Activated T-helper 1 cell treated with anti-CD3 and anti-CD28 coated beads, Interleukin-12 subunit alpha, Interleukin-12 subunit beta, Interleukin-2, Interleukin-4 antibody, amounts not matched to agents 30 ng/mL and 10 ng/mL and 1 ng/mL, durations not matched to agents 14 hours and 24 hours and 36 hours (primary cell): ENCODE measurements around the gene MRPL9. TPM values are rescaled to one million over a fixed set of nuclear protein-coding genes. Genes with fewer than 3 reads are reported as not detected.
A peak's percentile ranks its signal among the peaks of the same experiment; 100 is the strongest.
"Not testable (repeated sequence)": the region's sequence is repeated elsewhere in the genome, so short reads cannot be mapped to it uniquely, and the experiment has no call there.

Source experiments
- DNase-seq: peaks from one replicate; pipeline ENCODE4 v3.0.0; 2021; ENCODE audit warnings: low spot score
- H3K27ac Mint-ChIP-seq: one replicate; pipeline ENCODE4 v1.8.0; 2021; ENCODE audit warnings: mild to moderate bottlenecking, mixed read lengths
- H3K27me3 Mint-ChIP-seq: one replicate; pipeline ENCODE4 v1.8.0; 2022; ENCODE audit warnings: mild to moderate bottlenecking, moderate library complexity, mixed read lengths; ENCODE audit not compliant: insufficient read depth
- H3K36me3 Mint-ChIP-seq: one replicate; pipeline ENCODE4 v1.8.0; 2021; ENCODE audit warnings: low read depth, mixed read lengths
- H3K4me1 Mint-ChIP-seq: one replicate; pipeline ENCODE4 v1.8.0; 2021; ENCODE audit warnings: low read depth, mixed read lengths
- H3K4me3 Mint-ChIP-seq: one replicate; pipeline ENCODE4 v1.8.0; 2021; ENCODE audit warnings: mild to moderate bottlenecking, moderate library complexity, mixed read lengths
- H3K9me3 Mint-ChIP-seq: one replicate; pipeline ENCODE4 v1.8.0; 2021; ENCODE audit warnings: mixed read lengths
- intact Hi-C: fragments of 100-400 bp; cut with micrococcal nuclease; formaldehyde crosslinking; loops from one replicate; pipeline ENCODE4 v1.15.1; 2024
- total RNA-seq: library from RNA; stranded (reverse); gene quantifications from 2 replicates; pipeline ENCODE4 v1.2.3, GENCODE V29; 2022

Gene MRPL9
- total RNA-seq, 1 donor from 2014 or later: 141 TPM

- Mint-ChIP-seq H3K9me3 (no peaks in the 10 kb centered on the region), H3K36me3 (peaks cover 30% of the 10 kb centered on the region), H3K27ac (no peak overlapping the region), H3K4me3 (no peak overlapping the region), H3K4me1 (no peaks in the 10 kb centered on the region), H3K27me3 (no peaks in the 10 kb centered on the region)
- intact Hi-C loops: no loop called here
- no peak for DNase-seq
Measured at GRCh38 chr1:151777317-151777716, 14.0 kb upstream of the MRPL9 start.

- Mint-ChIP-seq H3K9me3 (no peaks in the 10 kb centered on the region), H3K4me1 (no peaks in the 10 kb centered on the region), H3K36me3 (peaks cover 30% of the 10 kb centered on the region), H3K27me3 (no peaks in the 10 kb centered on the region), H3K4me3 (no peak overlapping the region), H3K27ac (no peak overlapping the region)
- no peak for DNase-seq
- intact Hi-C loops: no loop called here
Measured at GRCh38 chr1:151776665-151777062, 13.4 kb upstream of the MRPL9 start.

DNA sequence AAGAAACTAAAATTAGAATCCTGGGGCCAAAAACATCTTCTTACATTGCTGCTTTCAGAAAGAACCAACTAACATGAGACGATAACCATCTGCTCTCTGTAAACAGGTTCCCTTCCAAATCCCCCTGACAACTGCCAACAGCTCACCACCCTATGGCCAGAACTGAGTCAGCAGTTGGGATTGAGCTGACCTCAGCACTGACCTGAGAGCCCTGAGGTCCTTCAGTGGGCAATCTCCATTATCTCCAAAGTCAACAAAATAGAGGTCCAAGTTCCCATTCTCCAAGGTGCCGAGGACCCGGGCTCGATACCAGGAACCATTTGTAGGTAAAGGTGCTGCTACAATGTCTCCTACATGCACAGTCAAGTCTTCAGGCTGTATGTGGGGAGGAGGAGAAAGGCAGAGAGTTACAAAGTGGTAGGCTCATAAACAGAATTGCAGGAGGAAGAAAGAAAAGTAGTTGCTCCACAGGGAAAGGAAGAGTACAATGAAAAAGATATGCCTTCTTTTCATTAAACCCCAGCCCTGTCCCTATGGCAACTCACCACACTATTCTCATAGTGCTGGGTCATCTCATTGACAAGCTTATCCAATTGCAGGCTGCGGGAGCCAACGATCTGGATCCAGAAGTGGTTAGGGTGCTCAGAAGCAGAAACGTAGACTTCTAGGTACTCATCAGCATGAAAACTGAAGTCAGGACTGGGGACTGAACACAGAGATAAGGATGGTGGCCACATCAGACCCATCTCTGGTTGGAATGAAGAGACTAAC, 12.8 kb upstream of the MRPL9 start:
- DNase-seq: no peak
- Mint-ChIP-seq H3K9me3 (no peaks in the 10 kb centered on the region), H3K4me1 (no peaks in the 10 kb centered on the region), H3K36me3 (peaks cover 26% of the 10 kb centered on the region), H3K4me3 (no peak overlapping the region), H3K27me3 (no peaks in the 10 kb centered on the region), H3K27ac (no peak overlapping the region)
- intact Hi-C loops: no loop called here

DNA sequence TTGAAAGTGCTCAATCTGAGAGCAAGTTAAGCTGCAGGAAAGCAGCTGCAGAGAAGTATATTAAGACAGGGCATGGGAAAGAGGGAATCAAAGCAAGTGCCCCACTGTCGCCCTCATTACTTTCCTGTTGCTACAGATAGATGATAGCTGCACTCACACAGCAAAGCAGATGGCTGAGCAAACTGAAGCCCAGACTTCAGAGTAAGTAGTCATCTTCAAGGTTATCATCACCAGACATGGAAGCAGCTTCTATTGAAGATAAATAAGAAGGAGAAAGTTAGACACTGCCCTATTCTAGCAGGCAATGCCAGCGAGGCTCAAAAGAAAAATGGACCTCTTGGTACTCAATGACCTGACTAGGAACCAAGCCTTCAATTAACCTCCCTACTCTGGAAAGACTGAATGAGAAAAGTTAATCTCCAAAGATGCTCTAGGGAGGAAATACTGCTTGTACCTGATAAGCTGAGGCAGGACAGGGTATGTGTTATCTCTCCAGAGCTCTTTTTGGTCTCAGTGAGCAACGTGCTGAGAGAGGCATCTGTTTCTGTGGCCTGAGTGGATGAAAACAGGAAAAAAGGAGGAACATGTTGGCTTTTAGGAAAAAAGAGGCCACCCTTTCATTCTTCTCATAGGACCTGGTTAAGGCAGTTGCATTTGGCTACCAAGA, 11.1 kb upstream of the MRPL9 start:
- Mint-ChIP-seq H3K27ac (no peak overlapping the region), H3K36me3 (peaks cover 25% of the 10 kb centered on the region), H3K4me3 (no peak overlapping the region), H3K9me3 (no peaks in the 10 kb centered on the region), H3K27me3 (no peaks in the 10 kb centered on the region), H3K4me1 (no peaks in the 10 kb centered on the region)
- no peak for DNase-seq
- intact Hi-C loops: no loop called here

- no peak for DNase-seq
- Mint-ChIP-seq H3K27ac (no peak overlapping the region), H3K9me3 (no peaks in the 10 kb centered on the region), H3K4me3 (no peak overlapping the region), H3K36me3 (peaks cover 19% of the 10 kb centered on the region), H3K27me3 (no peaks in the 10 kb centered on the region), H3K4me1 (no peaks in the 10 kb centered on the region)
- intact Hi-C loops: no loop called here
Measured at GRCh38 chr1:151773702-151774101, 10.4 kb upstream of the MRPL9 start.

GRCh38 chr1:151769270-151769669, 6.0 kb upstream of the MRPL9 start:
- H3K27me3 Mint-ChIP-seq, H3K9me3 Mint-ChIP-seq, DNase-seq, H3K4me3 Mint-ChIP-seq, intact Hi-C loops, H3K27ac Mint-ChIP-seq, H3K36me3 Mint-ChIP-seq: not testable (repeated sequence)
- H3K4me1 Mint-ChIP-seq: peaks cover 20% of the 10 kb centered on the region

DNA sequence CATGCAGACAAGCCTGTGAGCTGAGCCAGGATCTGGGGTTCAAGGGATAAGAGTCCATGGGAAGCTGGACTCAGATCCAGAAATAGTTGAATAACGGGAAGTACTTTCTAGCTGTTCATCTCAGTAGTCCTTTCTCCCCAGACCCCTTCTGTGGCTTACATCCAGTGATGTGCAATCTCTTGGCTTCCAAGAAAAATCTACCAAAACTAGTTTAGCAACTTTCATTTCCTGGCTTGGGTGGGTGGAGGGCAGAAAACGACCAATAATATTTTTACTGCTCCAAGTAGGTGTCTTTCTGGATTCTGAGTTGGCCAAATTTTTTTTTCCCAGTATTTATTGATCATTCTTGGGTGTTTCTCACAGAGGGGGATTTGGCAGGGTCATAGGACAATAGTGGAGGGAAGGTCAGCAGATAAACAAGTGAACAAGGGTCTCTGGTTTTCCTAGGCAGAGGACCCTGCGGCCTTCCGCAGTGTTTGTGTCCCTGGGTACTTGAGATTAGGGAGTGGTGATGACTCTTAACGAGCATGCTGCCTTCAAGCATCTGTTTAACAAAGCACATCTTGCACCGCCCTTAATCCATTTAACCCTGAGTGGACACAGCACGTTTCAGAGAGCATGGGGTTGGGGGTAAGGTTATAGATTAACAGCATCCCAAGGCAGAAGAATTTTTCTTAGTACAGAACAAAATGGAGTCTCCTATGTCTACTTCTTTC, 5.2 kb upstream of the MRPL9 start:
- peaks cover 27% of the 10 kb centered on the region for H3K4me1 Mint-ChIP-seq
- intact Hi-C loops, H3K27ac Mint-ChIP-seq, H3K4me3 Mint-ChIP-seq, H3K27me3 Mint-ChIP-seq, DNase-seq, H3K36me3 Mint-ChIP-seq, H3K9me3 Mint-ChIP-seq: not testable (repeated sequence)

DNA sequence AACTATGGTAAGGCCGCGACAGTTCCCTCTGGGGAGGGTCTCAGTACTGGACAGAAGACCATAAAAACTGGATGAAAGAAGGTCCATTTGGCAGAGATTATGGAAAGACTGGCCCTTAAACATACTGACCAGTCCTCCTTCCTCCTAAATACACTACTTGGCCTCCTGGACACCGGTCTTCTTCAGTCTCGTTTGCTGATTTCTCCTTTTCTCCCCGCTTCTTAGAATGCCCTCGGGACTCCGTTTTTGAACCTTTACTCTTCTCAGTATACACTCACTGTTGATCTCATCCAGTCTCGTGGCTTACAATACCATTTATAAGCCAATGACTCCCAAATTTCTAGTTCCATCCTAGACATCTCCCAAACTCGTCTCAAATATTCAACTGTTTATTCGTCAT, 694 bp upstream of the MRPL9 start:
- no peak for DNase-seq
- peak overlapping the region; percentile 96 for H3K27ac Mint-ChIP-seq
- H3K36me3 Mint-ChIP-seq: peaks cover 34% of the 10 kb centered on the region

DNA sequence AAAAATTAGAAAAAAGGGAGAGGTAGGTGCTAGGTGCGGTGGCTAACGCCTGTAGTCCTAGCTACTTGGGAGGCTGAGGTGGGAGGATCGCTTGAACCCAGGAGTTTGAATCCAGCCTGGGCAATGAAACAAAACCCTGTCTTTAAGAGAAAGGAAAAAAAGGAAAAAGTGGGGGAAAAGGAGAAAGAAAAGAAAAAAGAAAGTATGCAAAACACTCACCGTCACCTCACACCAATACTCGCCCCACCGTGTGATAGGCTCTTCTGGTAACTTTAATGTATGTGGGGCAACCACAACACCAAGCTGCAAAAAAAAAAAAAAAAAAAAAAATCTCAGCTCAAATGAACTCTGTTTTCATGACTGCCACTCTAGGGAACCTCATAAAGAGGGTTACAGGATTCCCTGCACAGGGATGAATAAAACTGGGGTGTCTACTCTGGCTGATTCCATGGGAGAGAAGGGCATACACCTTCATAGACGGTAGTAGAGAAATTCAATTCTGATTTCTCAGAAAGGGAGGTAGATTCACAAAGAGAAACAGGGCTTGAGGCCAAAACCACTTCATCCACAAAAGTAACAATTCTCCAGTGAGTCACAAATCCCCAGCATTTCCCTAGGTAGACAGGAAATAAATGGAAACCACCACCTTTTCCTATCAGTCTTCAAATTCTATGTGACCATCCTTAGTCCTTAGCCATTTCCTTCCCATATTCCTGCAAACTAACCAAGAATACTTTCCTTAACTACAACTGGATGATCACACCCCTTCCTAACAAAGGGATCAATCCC, 2.5 kb downstream of the MRPL9 start:
- H3K27me3 Mint-ChIP-seq: no peaks in the 10 kb centered on the region
- no peaks in the 10 kb centered on the region for H3K9me3 Mint-ChIP-seq
- H3K36me3 Mint-ChIP-seq: peaks cover 43% of the 10 kb centered on the region
- H3K4me3 Mint-ChIP-seq: peak overlapping the region; percentile 42
- intact Hi-C loops: no loop called here
- H3K4me1 Mint-ChIP-seq: peaks cover 42% of the 10 kb centered on the region
- no peak for DNase-seq
- H3K27ac Mint-ChIP-seq: no peak overlapping the region

More for the DNA sequence above, 694 bp upstream of the MRPL9 start:
- no peaks in the 10 kb centered on the region for H3K9me3 Mint-ChIP-seq
- intact Hi-C loops: loop anchor here (1.0 kb wide), 4 partner anchors 26 to 153 kb away; partner anchors contain the start of genes RIIAD1 and TDRKH
- peaks cover 39% of the 10 kb centered on the region for H3K4me1 Mint-ChIP-seq
- no peaks in the 10 kb centered on the region for H3K27me3 Mint-ChIP-seq
- peak overlapping the region; percentile 89 for H3K4me3 Mint-ChIP-seq

DNA sequence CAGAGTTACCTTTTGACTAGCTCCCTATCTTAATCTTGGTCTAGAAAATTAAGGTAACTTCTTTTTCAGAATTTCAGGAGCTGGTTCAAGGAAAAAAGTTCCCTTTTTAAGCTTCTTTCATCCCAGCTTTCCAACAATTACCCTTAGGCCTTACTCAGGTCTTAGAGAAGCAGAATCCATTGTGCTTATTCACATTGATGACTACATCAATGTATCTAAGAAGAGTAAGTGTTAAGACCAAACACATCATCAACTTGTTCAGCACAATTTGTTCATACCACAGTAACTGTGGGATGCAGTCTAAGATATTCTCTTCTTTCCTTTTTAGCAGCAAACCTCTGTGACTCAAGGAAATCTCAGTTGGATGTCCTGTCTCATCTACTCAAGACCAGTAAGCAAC, 4.1 kb downstream of the MRPL9 start:
- H3K27ac Mint-ChIP-seq: no peak overlapping the region
- H3K27me3 Mint-ChIP-seq: no peaks in the 10 kb centered on the region
- peaks cover 45% of the 10 kb centered on the region for H3K36me3 Mint-ChIP-seq
- H3K9me3 Mint-ChIP-seq: no peaks in the 10 kb centered on the region
- peaks cover 31% of the 10 kb centered on the region for H3K4me1 Mint-ChIP-seq
- intact Hi-C loops: no loop called here
- no peak overlapping the region for H3K4me3 Mint-ChIP-seq
- DNase-seq: no peak

DNA sequence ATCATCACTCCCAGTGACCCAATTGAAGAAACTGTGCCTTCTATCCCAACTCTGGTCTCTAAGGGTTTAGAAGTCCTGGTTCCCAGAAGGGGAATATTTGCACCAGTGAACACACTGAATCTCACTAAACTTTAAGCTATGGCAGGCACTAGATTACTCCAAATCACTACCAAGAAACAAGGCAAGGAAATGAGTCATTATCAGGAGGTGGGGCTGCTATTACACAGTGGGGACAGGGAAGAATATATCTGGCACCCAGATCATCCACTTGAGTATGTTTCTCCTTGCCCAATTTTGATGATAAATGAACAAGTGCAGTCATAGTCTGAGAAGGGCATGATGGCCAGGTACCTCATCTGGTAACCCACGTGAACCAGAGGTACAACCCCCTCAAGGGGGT, 7.0 kb downstream of the MRPL9 start:
- no peaks in the 10 kb centered on the region for H3K9me3 Mint-ChIP-seq
- H3K4me3 Mint-ChIP-seq: no peak overlapping the region
- no peaks in the 10 kb centered on the region for H3K27me3 Mint-ChIP-seq
- intact Hi-C loops: no loop called here
- peaks cover 29% of the 10 kb centered on the region for H3K36me3 Mint-ChIP-seq
- H3K4me1 Mint-ChIP-seq: peaks cover 12% of the 10 kb centered on the region
- no peak overlapping the region for H3K27ac Mint-ChIP-seq
- DNase-seq: no peak

DNA sequence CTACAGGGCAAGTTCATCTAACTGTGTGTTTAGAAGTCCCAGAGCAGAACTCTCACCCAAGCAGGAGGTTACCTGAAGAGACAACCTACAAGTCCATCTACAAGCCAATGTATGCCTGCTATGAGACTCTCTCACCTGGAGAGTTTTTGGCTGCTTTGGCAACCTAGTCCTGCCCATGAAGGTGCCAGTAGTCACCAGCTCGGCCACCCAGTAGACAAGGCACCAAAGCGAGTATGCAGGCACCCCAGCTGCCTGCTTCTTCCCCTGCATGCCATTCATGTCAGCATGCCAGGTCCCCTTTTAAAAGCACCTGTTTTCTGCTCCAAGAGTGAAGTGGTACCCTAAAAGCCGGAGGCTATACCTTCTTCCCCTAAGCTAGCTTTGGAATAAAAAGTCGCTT, 21.8 kb downstream of the MRPL9 start:
- H3K27me3 Mint-ChIP-seq: peaks cover 20% of the 10 kb centered on the region
- H3K9me3 Mint-ChIP-seq: peaks cover 15% of the 10 kb centered on the region
- DNase-seq: no peak
- no peak overlapping the region for H3K27ac Mint-ChIP-seq
- intact Hi-C loops: no loop called here
- no peaks in the 10 kb centered on the region for H3K36me3 Mint-ChIP-seq
- H3K4me1 Mint-ChIP-seq: no peaks in the 10 kb centered on the region
- H3K4me3 Mint-ChIP-seq: no peak overlapping the region
